DND-41 (cell line): ENCODE data around the gene PPP2R2D.

Experiments used
- ATAC-seq: fragments of 200-7000 bp; cut with Tn5 transposase; 3 replicates; pipeline ENCODE4 v1.9.1; 2021; ENCODE audit warnings: low read depth; ENCODE audit not compliant: insufficient read depth
- DNase-seq: peaks from one replicate; pipeline ENCODE4 v3.0.0-alpha.2; 2020
- H2AFZ ChIP-seq: 2 replicates; pipeline ENCODE4 v1.6.0; 2012; ENCODE audit warnings: low read depth, low read length
- H3K27ac ChIP-seq: 2 replicates; pipeline ENCODE4 v1.5.1; 2012; ENCODE audit warnings: low read length, inconsistent platforms
- H3K27me3 ChIP-seq: fragments of 200-600 bp; sonication (generic); 2 replicates; pipeline ENCODE4 v1.6.0; 2012; ENCODE audit warnings: low read length, mild to moderate bottlenecking, inconsistent platforms; ENCODE audit not compliant: insufficient read depth, poor library complexity
- H3K36me3 ChIP-seq: 2 replicates; pipeline ENCODE4 v1.5.1; 2012; ENCODE audit warnings: low read length, inconsistent platforms; ENCODE audit not compliant: insufficient read depth
- H3K4me1 ChIP-seq: 2 replicates; pipeline ENCODE4 v1.5.1; 2012; ENCODE audit warnings: mild to moderate bottlenecking, low read length; ENCODE audit not compliant: insufficient read depth
- H3K4me2 ChIP-seq: 2 replicates; pipeline ENCODE4 v1.6.0; 2012; ENCODE audit warnings: mild to moderate bottlenecking, moderate library complexity, low read length, inconsistent platforms; ENCODE audit not compliant: insufficient read depth
- H3K4me3 ChIP-seq, 2 experiments: fragments of 200-600 bp in 1 of 2; shearing (Covaris generic) in 1 of 2; 2 replicates each; pipeline ENCODE4 v1.5.1; 2012 to 2016; ENCODE audit warnings: inconsistent platforms in 2 of 2, low read length in 2 of 2, mild to moderate bottlenecking in 2 of 2, low read depth in 1 of 2, moderate library complexity in 1 of 2
- H3K79me2 ChIP-seq: 2 replicates; pipeline ENCODE4 v1.6.0; 2012; ENCODE audit warnings: low read length, inconsistent platforms; ENCODE audit not compliant: insufficient read depth
- H3K9ac ChIP-seq: 2 replicates; pipeline ENCODE4 v1.6.0; 2012; ENCODE audit warnings: low read depth, mild to moderate bottlenecking, inconsistent platforms, low read length, moderate library complexity
- H3K9me3 ChIP-seq: 2 replicates; pipeline ENCODE4 v1.5.1; 2012; ENCODE audit warnings: low read length, moderate library complexity, mild to moderate bottlenecking, inconsistent platforms; ENCODE audit not compliant: insufficient read depth, severe bottlenecking
- H4K20me1 ChIP-seq: 2 replicates; pipeline ENCODE4 v1.6.0; 2012; ENCODE audit warnings: low read length; ENCODE audit not compliant: insufficient read depth
- CTCF ChIP-seq: IDR thresholded peaks from 2 replicates; pipeline ENCODE4 v1.5.1; 2012; ENCODE audit warnings: borderline replicate concordance, low read length, moderate library complexity, mild to moderate bottlenecking; ENCODE audit not compliant: poor library complexity, severe bottlenecking; ENCODE audit errors: extremely low read depth
- EZH2 ChIP-seq: IDR thresholded peaks from 3 replicates; pipeline ENCODE4 v1.6.1; 2012; ENCODE audit warnings: borderline replicate concordance, low read depth, mild to moderate bottlenecking, moderate library complexity, low read length, inconsistent platforms; ENCODE audit not compliant: severe bottlenecking

PPP2R2D gene

DNA sequence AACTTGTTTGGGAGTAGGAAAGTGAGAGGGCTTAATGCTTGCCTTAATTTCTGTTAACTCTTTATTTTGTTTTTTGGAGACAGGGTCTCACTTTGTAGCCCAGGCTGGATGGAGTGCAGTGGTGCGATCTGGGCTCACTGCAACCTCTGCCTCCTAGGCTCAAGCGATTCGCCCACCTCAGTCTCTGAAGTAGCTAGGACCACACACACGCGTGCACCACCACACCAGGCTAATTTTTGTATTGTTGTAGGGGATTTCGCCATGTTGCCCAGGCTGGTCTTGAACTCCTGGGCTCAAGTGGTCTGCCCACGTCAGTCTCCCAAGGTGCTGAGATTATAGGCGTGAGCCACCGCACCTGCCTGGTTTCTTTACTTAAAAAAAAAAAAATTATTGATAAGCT, 1.9 kb downstream of the PPP2R2D start:
- DNase-seq = no peak
- Histone ChIP-seq H3K4me3 (peak overlapping the region in 1 of 2 experiments; percentile 94; a peak in 3 of 4 replicates), H3K27ac (no peak overlapping the region), H3K27me3 (no peaks in the 10 kb centered on the region), H3K36me3 (peaks cover 27% of the 10 kb centered on the region), H4K20me1 (peaks cover 46% of the 10 kb centered on the region), H3K4me2 (peak overlapping the region; percentile 65), H3K9ac (peak overlapping the region; percentile 85), H3K9me3 (no peaks in the 10 kb centered on the region), H2AFZ (no peak overlapping the region), H3K4me1 (peaks cover 55% of the 10 kb centered on the region), H3K79me2 (peaks cover 64% of the 10 kb centered on the region)
- ATAC-seq = no peak
- no peak for TF ChIP-seq CTCF
- TF ChIP-seq EZH2 = no peak

DNA sequence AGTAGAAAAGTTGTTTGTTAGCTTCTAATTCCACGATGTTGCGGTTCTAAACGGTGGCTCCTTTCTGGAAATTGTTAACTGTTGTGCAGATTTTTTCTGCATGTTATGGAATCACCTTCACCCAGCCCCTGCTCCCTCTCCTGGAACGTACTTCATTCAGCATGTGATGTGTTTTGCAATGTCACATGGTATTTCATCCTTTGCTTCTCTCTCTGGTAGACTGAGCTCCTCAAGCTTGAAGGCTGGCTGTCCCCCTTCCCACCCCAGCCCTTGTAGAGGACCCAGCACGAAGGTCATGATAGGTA, 4.4 kb downstream of the PPP2R2D start:
- Histone ChIP-seq H3K79me2 (peaks cover 88% of the 10 kb centered on the region), H2AFZ (no peak overlapping the region), H3K27me3 (no peaks in the 10 kb centered on the region), H3K4me3 (no peak overlapping the region), H3K9me3 (no peaks in the 10 kb centered on the region), H3K9ac (no peak overlapping the region), H3K27ac (no peak overlapping the region), H3K4me1 (peaks cover 59% of the 10 kb centered on the region), H3K36me3 (peaks cover 49% of the 10 kb centered on the region), H3K4me2 (peak overlapping the region; percentile 30; the same call in 1 of the 2 replicates), H4K20me1 (peaks cover 72% of the 10 kb centered on the region)
- no peak for TF ChIP-seq CTCF
- no peak for TF ChIP-seq EZH2
- DNase-seq (no peak), ATAC-seq (no peak)

DNA sequence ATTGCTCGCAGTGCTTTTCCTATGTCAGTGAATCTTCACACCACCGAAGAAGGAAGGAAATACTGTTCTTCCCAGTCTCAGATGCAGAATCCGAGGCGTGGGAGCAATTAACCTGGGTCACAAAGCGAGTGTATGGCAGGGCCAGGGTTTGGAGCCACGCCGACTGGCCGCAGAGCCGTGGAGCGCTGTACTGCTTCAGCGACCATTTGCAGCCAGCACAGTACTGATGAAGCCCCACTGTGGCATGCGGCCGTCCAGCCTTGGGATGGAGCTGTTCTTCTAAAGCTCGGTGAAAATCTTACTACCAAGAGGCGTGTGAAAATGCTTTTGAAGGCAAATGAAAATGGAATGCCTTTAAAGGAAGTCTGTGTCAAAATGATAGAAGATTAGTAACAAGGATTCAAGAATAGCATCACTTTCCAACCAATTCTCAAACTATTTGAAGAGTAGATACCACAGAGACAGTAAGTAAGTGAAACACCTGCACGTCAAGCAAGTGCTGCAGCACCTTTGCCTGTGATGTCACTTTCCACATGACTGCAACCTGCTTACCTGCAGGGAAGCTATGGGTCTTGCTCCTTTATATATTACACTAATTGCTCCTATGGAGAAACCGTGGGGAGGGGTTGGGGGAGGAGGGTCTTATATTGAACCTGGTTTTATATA, 4.9 kb downstream of the PPP2R2D start:
- H3K36me3 ChIP-seq = peaks cover 49% of the 10 kb centered on the region
- no peak for DNase-seq

GRCh38 chr10:131906269-131906639, 5.4 kb downstream of the PPP2R2D start:
- peaks cover 95% of the 10 kb centered on the region for H3K79me2 ChIP-seq
- H2AFZ ChIP-seq = no peak overlapping the region
- no peaks in the 10 kb centered on the region for H3K27me3 ChIP-seq
- H3K4me3 ChIP-seq = no peak overlapping the region
- H3K9ac ChIP-seq = no peak overlapping the region
- H3K9me3 ChIP-seq = no peaks in the 10 kb centered on the region
- no peak for ATAC-seq
- no peak overlapping the region for H3K4me2 ChIP-seq
- DNase-seq = no peak
- TF ChIP-seq CTCF = no peak
- TF ChIP-seq EZH2 = no peak
- H3K27ac ChIP-seq = no peak overlapping the region
- peaks cover 57% of the 10 kb centered on the region for H3K4me1 ChIP-seq
- H4K20me1 ChIP-seq = peaks cover 82% of the 10 kb centered on the region
- peaks cover 54% of the 10 kb centered on the region for H3K36me3 ChIP-seq

More for the DNA sequence above, 4.9 kb downstream of the PPP2R2D start:
- H3K4me2 ChIP-seq = peak overlapping the region; percentile 30; the same call in 1 of the 2 replicates
- no peak overlapping the region for H3K27ac ChIP-seq
- peaks cover 93% of the 10 kb centered on the region for H3K79me2 ChIP-seq
- H3K4me1 ChIP-seq = peaks cover 57% of the 10 kb centered on the region
- H3K9me3 ChIP-seq = no peaks in the 10 kb centered on the region
- H3K9ac ChIP-seq = no peak overlapping the region
- no peak overlapping the region for H2AFZ ChIP-seq
- TF ChIP-seq EZH2 = no peak
- no peaks in the 10 kb centered on the region for H3K27me3 ChIP-seq
- H4K20me1 ChIP-seq = peaks cover 77% of the 10 kb centered on the region
- no peak overlapping the region for H3K4me3 ChIP-seq
- ATAC-seq = no peak
